Chondrocyte (in vitro differentiated cells): ENCODE measurements around the gene TELO2. TPM values are rescaled to one million over a fixed set of nuclear protein-coding genes. Genes with fewer than 3 reads are reported as not detected.

Source experiments
- DNase-seq: peaks from one replicate; pipeline ENCODE4 v3.0.0; 2021; ENCODE audit warnings: mixed read lengths, low spot score
- H3K27ac Mint-ChIP-seq: one replicate; pipeline ENCODE4 v1.8.0; 2021; ENCODE audit warnings: mild to moderate bottlenecking, moderate library complexity, mixed read lengths; ENCODE audit not compliant: unreplicated experiment
- H3K27me3 Mint-ChIP-seq: 2 replicates; pipeline ENCODE4 v1.8.0; 2021; ENCODE audit warnings: low read depth, mixed read lengths
- H3K36me3 Mint-ChIP-seq: 2 replicates; pipeline ENCODE4 v1.8.0; 2021; ENCODE audit warnings: low read depth, mixed read lengths
- H3K4me1 Mint-ChIP-seq: 2 replicates; pipeline ENCODE4 v1.8.0; 2021; ENCODE audit warnings: low read depth, mild to moderate bottlenecking, mixed read lengths
- H3K4me3 Mint-ChIP-seq: one replicate; pipeline ENCODE4 v1.8.0; 2021; ENCODE audit warnings: mild to moderate bottlenecking, moderate library complexity, mixed read lengths; ENCODE audit not compliant: unreplicated experiment
- H3K9me3 Mint-ChIP-seq: 2 replicates; pipeline ENCODE4 v1.8.0; 2021; ENCODE audit warnings: low read depth, mixed read lengths
- CTCF ChIP-seq: fragments of 200-600 bp; sonication (generic); IDR thresholded peaks from 2 replicates; pipeline ENCODE4 v1.5.0; 2021; ENCODE audit warnings: antibody characterized with exemption, mild to moderate bottlenecking, moderate library complexity
- total RNA-seq: library from RNA; stranded (reverse); gene quantifications from 3 replicates; pipeline ENCODE4 v1.2.1, GENCODE V29; 2021

The TELO2 gene
- total RNA-seq, 1 donor from 2014 or later = 21.7 TPM

GRCh38 chr16:1536601-1537000, 43.4 kb downstream of the TELO2 start:
- peaks cover 8% of the 10 kb centered on the region for H3K36me3 Mint-ChIP-seq
- no peak for DNase-seq
- peaks cover 43% of the 10 kb centered on the region for H3K4me1 Mint-ChIP-seq
- no peaks in the 10 kb centered on the region for H3K27me3 Mint-ChIP-seq
- H3K27ac Mint-ChIP-seq = no peak overlapping the region
- no peaks in the 10 kb centered on the region for H3K9me3 Mint-ChIP-seq
- no peak for TF ChIP-seq CTCF
- no peak overlapping the region for H3K4me3 Mint-ChIP-seq

GRCh38 chr16:1537138-1537577, 44.0 kb downstream of the TELO2 start:
- H3K27me3 Mint-ChIP-seq = no peaks in the 10 kb centered on the region
- no peak for DNase-seq
- no peak overlapping the region for H3K27ac Mint-ChIP-seq
- peaks cover 10% of the 10 kb centered on the region for H3K36me3 Mint-ChIP-seq
- no peaks in the 10 kb centered on the region for H3K9me3 Mint-ChIP-seq
- no peak for TF ChIP-seq CTCF
- H3K4me1 Mint-ChIP-seq = peaks cover 37% of the 10 kb centered on the region
- no peak overlapping the region for H3K4me3 Mint-ChIP-seq

- H3K36me3 Mint-ChIP-seq = peaks cover 10% of the 10 kb centered on the region
- H3K9me3 Mint-ChIP-seq = no peaks in the 10 kb centered on the region
- no peak for DNase-seq
- no peak overlapping the region for H3K4me3 Mint-ChIP-seq
- H3K27ac Mint-ChIP-seq = no peak overlapping the region
- H3K27me3 Mint-ChIP-seq = no peaks in the 10 kb centered on the region
- no peak for TF ChIP-seq CTCF
- peaks cover 32% of the 10 kb centered on the region for H3K4me1 Mint-ChIP-seq
Measured at GRCh38 chr16:1537763-1538289, 44.7 kb downstream of the TELO2 start.

- Mint-ChIP-seq H3K27me3 (no peaks in the 10 kb centered on the region), H3K4me1 (peaks cover 32% of the 10 kb centered on the region), H3K4me3 (no peak overlapping the region), H3K36me3 (peaks cover 12% of the 10 kb centered on the region), H3K27ac (no peak overlapping the region), H3K9me3 (no peaks in the 10 kb centered on the region)
- TF ChIP-seq CTCF = peak; percentile 14
- DNase-seq = peak; percentile 77
Measured at GRCh38 chr16:1538804-1539520, 45.8 kb downstream of the TELO2 start.

GRCh38 chr16:1539720-1540555, 46.8 kb downstream of the TELO2 start:
- Mint-ChIP-seq H3K27me3 (no peaks in the 10 kb centered on the region), H3K4me3 (no peak overlapping the region), H3K36me3 (peaks cover 12% of the 10 kb centered on the region), H3K9me3 (no peaks in the 10 kb centered on the region), H3K4me1 (peaks cover 25% of the 10 kb centered on the region), H3K27ac (no peak overlapping the region)
- no peak for TF ChIP-seq CTCF
- DNase-seq = peak; percentile 88
